GM12864 (cell line): ENCODE data around the gene USP3.

ENCODE experiments used
- DNase-seq: peaks from one replicate; pipeline ENCODE4 v3.0.0-alpha.2; 2011; ENCODE audit warnings: low read depth
- H3K4me3 ChIP-seq: 2 replicates; pipeline ENCODE4 v1.5.1; 2011; ENCODE audit warnings: mild to moderate bottlenecking, low read depth, low read length, control low read depth
- CTCF ChIP-seq: IDR thresholded peaks from 2 replicates; pipeline ENCODE4 v1.5.1; 2011; ENCODE audit warnings: low read depth, mild to moderate bottlenecking, moderate library complexity, low read length, control low read depth, inconsistent platforms; ENCODE audit errors: missing control alignments

USP3 gene

DNA sequence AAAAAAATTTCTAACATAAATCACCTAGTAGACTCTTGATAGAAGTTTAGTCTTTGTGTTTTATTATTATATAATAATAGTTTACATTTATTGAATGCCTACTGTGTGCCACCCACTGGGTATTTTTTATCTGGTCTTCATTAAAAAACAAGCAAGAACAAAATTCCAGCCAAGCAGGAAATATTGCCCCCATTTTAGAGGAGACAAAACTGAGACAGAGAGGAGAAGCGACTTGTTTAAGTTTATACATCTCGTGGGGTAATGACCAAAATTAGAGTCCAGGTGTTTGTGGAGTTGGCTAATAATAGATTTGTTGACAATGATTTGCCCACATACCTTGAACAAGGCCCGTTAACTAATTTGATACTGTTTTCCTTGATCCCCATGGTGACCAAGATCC lies 59.7 kb downstream of the USP3 start:
- TF ChIP-seq CTCF = no peak
- DNase-seq = no peak
- H3K4me3 ChIP-seq = no peak overlapping the region

GRCh38 chr15:63565536-63566186 lies 61.3 kb downstream of the USP3 start:
- no peak for TF ChIP-seq CTCF
- no peak overlapping the region for H3K4me3 ChIP-seq
- no peak for DNase-seq

GRCh38 chr15:63572749-63573464 lies 68.5 kb downstream of the USP3 start:
- H3K4me3 ChIP-seq = no peak overlapping the region
- no peak for DNase-seq
- no peak for TF ChIP-seq CTCF

- no peak overlapping the region for H3K4me3 ChIP-seq
- no peak for DNase-seq
- no peak for TF ChIP-seq CTCF
Measured at GRCh38 chr15:63573533-63573932, 69.1 kb downstream of the USP3 start.

GRCh38 chr15:63575312-63575711 lies 70.9 kb downstream of the USP3 start:
- no peak overlapping the region for H3K4me3 ChIP-seq
- no peak for DNase-seq
- TF ChIP-seq CTCF = no peak

- DNase-seq = no peak
- TF ChIP-seq CTCF = no peak
- no peak overlapping the region for H3K4me3 ChIP-seq
Measured at GRCh38 chr15:63576441-63576840, 72.0 kb downstream of the USP3 start.

- no peak for TF ChIP-seq CTCF
- H3K4me3 ChIP-seq = no peak overlapping the region
- DNase-seq = no peak
Measured at GRCh38 chr15:63582179-63582578, 77.8 kb downstream of the USP3 start.
